ENCODE results near the gene DEPDC5.

GRCh38 chr22:31953261-31953660 is 199.4 kb downstream of the DEPDC5 start:
- TF ChIP-seq REST (IDR thresholded peaks at IDR 0.05; ENCODE audit: insufficient read depth in 1 of 2, low read depth in 2 of 2, low read length in 2 of 2) (no peak), TAF1 (IDR thresholded peaks at IDR 0.05; ENCODE audit: borderline replicate concordance, insufficient read depth, low read length) (no peak), POLR2AphosphoS5 (IDR thresholded peaks at IDR 0.05; ENCODE audit: low read depth, low read length) (no peak), SIN3A (IDR thresholded peaks at IDR 0.05; ENCODE audit: borderline replicate concordance, insufficient read depth, low read length) (no peak)
